Neuron (in vitro differentiated cells): Measurements from ENCODE around the gene TAS2R40.

ENCODE experiments used
- H2AFZ ChIP-seq: one replicate; pipeline ENCODE4 v1.6.1; 2013; ENCODE audit warnings: low read depth, mild to moderate bottlenecking, inconsistent platforms, low read length, moderate library complexity
- H3K27me3 ChIP-seq: one replicate; pipeline ENCODE4 v1.6.1; 2013; ENCODE audit warnings: low read length; ENCODE audit not compliant: insufficient read depth
- H3K36me3 ChIP-seq: one replicate; pipeline ENCODE4 v1.6.1; 2013; ENCODE audit warnings: low read length; ENCODE audit not compliant: insufficient read depth
- H3K4me1 ChIP-seq: one replicate; pipeline ENCODE4 v1.6.1; 2013; ENCODE audit warnings: low read length; ENCODE audit not compliant: insufficient read depth
- H3K4me3 ChIP-seq: 2 replicates; pipeline ENCODE4 v1.5.1; 2013; ENCODE audit warnings: mild to moderate bottlenecking, low read length, moderate library complexity
- H3K9me3 ChIP-seq: one replicate; pipeline ENCODE4 v1.6.1; 2013; ENCODE audit warnings: low read length

TAS2R40 gene

DNA sequence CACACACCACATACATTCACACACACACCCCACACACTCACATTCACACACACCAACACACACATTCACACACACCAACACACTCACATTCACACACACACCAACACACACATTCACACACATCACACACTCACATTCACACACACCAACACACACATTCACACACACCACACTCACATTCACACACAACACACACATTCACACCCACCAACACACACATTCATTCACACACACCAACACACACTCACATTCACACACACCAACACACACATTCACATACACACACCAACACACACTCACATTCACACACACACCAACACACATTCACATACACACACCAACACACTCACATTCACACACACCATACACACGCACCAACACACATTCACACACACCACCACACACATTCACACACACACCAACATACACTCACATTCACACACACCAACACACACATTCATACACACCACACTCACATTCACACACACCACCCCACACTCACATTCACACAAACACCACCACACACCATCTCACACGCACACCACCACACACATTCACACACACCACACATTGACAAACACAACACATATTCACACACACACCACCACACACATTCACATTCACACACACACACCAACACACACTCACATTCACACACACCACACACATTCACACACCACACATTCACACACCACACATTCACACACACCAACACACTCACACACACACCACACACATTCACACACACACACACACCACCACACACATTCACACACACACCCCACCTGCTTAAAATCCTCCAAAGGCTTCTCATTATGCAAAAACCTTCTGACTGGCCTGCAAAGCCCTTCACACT, 9.0 kb downstream of the TAS2R40 start:
- Histone ChIP-seq H2AFZ (no peak overlapping the region), H3K4me1 (no peaks in the 10 kb centered on the region), H3K36me3 (no peaks in the 10 kb centered on the region), H3K4me3 (no peak overlapping the region), H3K9me3 (no peaks in the 10 kb centered on the region), H3K27me3 (peaks cover 2% of the 10 kb centered on the region)

DNA sequence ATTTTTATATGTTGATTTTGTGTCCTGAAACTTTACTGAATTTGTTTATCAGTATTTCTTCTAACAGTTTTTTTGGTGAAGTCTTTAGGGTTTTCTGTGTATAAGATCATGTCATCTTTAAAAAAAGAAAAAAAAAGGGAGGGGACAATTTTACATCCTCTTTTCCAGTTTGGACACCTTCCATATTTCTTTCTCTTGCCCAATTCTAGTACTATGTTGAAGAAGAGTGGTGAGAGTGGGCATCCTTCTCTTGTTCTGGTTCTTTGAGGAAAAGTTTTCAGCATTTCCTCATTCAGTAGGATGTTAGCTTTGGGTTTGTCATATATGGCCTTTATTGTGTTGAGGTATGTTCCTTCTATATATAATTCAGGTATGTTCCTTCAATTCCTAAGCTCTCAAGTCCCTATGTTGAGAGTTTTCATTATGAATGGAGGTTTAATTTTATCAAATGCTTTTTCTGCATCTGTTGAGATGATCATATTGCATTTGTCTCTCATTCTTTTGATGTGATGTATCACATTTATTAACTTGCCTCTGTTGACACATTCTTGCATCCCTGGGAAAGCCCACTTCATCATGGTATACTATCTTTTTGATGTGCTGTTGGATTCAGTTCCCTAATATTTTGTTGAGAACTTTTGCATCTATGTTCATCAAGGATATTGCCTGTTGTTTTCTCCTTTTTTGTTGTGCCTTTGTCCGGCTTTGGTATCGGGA, 12.1 kb downstream of the TAS2R40 start:
- no peaks in the 10 kb centered on the region for H3K4me1 ChIP-seq
- no peaks in the 10 kb centered on the region for H3K9me3 ChIP-seq
- H2AFZ ChIP-seq: no peak overlapping the region
- H3K27me3 ChIP-seq: no peaks in the 10 kb centered on the region
- no peaks in the 10 kb centered on the region for H3K36me3 ChIP-seq
- H3K4me3 ChIP-seq: no peak overlapping the region

DNA sequence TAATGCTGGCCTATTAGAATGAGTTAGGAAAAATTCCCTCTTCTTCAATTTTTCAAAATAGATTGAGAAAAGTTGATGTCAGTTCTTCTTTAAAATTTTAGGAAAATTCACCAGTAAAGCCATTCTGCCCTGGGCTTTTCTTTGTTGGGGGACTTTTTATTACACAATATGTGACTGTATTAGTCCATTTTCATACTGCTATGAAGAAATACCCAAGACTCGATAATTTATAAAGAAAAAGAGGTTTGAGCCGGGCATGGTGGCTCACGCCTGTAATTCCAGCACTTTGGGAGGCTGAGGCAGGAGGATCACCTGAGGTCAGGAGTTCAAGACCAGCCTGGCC, 12.7 kb downstream of the TAS2R40 start:
- no peaks in the 10 kb centered on the region for H3K27me3 ChIP-seq
- no peaks in the 10 kb centered on the region for H3K9me3 ChIP-seq
- no peaks in the 10 kb centered on the region for H3K4me1 ChIP-seq
- H3K4me3 ChIP-seq: no peak overlapping the region
- no peak overlapping the region for H2AFZ ChIP-seq
- H3K36me3 ChIP-seq: no peaks in the 10 kb centered on the region

DNA sequence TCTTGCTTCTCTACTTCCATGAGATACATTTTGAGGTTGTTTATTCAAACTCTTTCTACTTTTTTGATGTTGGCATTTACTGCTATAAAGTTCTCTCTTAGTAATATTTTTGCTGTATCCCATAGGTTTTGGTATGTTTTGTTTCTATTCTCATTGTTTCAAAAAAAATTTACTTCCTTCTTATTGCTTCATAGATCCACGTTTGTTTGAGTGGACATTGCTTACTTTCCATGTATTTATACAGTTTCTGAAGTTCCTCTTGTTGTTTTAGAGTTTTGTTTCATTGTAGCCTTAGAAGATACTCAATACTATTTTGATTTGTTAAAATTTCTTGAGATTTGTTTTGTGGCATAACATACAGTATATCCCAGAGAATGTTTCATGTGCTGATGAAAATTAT, 13.7 kb downstream of the TAS2R40 start:
- no peaks in the 10 kb centered on the region for H3K4me1 ChIP-seq
- no peaks in the 10 kb centered on the region for H3K27me3 ChIP-seq
- no peak overlapping the region for H2AFZ ChIP-seq
- H3K36me3 ChIP-seq: no peaks in the 10 kb centered on the region
- H3K4me3 ChIP-seq: no peak overlapping the region
- no peaks in the 10 kb centered on the region for H3K9me3 ChIP-seq

DNA sequence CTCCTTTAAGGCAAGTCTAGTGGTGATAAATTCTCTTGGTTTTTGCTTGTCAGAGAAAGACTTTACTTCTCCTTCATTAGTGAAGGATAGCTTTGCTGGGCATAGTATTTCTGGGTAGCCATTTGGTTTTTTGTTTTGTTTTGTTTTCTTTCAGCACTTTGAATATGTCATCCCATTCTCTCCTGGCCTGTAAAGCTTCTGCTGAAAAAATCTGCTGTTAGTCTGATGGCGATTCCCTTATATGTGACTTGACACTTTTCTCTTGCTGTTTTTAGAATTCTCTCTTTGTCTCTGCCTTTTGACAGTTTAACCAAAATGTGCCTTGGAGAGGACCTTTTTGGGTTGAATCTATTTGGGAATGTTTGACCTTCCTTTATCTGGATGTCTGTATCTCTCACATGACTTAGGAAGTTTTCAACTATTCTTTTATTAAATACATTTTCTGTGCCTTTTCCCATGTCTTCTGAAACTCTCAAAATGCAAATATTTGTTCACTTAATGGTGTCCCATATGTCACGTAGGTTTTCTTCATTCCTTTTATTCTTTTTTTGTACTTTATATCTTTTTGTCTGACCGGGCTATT, 14.7 kb downstream of the TAS2R40 start:
- Histone ChIP-seq H3K4me1 (peaks cover 4% of the 10 kb centered on the region), H3K9me3 (no peaks in the 10 kb centered on the region), H3K36me3 (no peaks in the 10 kb centered on the region), H3K27me3 (no peaks in the 10 kb centered on the region), H2AFZ (no peak overlapping the region), H3K4me3 (no peak overlapping the region)

DNA sequence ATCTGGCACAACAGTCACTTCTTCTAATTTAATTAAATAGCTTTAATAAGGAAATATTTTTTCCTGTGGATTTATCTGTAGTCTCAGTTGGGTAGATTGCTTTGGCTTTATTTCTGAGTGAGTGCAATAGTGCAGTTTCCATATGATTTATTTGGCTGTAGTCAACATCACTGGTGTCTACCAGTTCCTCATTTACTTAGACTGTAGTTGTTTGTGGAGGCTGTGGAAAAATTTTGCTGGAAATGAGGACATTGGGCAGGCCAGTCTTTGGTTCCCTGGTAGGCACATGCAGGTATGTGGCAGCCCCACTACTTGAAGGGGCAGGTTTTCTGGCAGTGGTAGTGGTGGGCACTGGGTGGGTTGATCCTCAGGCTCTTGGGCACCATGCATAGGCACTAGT, 15.5 kb downstream of the TAS2R40 start:
- H2AFZ ChIP-seq: no peak overlapping the region
- no peaks in the 10 kb centered on the region for H3K36me3 ChIP-seq
- no peaks in the 10 kb centered on the region for H3K9me3 ChIP-seq
- H3K27me3 ChIP-seq: no peaks in the 10 kb centered on the region
- H3K4me1 ChIP-seq: peaks cover 4% of the 10 kb centered on the region
- no peak overlapping the region for H3K4me3 ChIP-seq

DNA sequence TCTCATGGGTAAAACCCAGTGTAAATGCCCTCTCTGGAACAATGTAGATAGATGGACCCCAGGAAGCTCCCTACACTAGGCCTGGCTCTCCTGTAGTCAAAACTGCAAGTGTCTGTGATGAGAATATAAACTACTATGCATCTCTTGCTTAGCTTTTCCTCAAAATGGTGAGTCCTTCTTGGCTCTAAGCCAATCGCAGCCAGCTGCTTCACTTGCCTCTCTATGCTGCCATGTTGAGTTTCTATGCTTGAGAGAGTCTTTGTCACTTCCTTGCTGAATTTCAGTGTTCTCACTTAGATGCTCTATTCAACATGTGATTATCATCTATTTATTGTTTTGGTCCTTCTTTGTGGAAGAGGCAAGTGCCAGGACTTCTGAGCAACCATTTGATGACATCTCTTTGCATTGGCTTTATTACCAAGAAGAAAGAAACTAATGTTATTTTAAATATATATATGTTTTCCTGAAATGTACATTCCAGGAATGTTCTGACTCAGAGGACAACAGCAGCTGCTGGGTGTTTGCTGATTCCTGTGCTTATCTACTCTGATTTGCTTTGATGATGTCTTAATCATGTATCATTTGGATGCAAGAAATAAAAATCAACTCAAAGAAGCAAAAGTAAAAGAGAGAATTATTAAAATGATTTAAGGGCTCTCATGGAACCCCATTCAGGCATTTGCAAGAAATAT, 16.6 kb downstream of the TAS2R40 start:
- peaks cover 9% of the 10 kb centered on the region for H3K4me1 ChIP-seq
- H3K9me3 ChIP-seq: no peaks in the 10 kb centered on the region
- H3K4me3 ChIP-seq: no peak overlapping the region
- H2AFZ ChIP-seq: no peak overlapping the region
- no peaks in the 10 kb centered on the region for H3K36me3 ChIP-seq
- H3K27me3 ChIP-seq: no peaks in the 10 kb centered on the region

DNA sequence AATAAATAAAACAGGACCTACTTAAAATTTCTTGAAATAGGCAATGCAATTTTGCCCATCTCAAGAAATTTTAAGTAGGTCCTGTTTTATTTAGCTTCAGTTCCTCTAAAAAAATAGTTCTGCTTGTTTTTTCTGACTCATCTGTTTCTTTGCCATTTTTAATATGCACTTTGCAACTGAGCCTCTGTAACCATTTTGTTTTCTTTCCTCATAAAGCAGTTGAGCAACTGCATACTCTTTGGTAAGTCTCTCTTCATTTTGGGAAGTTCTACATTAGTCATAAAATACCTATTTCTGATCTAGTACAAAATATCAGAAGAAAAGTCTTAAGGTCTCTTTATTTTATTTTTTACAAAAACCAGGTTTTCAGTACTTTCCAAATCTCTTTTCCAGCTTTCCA, 18.0 kb downstream of the TAS2R40 start:
- no peaks in the 10 kb centered on the region for H3K27me3 ChIP-seq
- H3K9me3 ChIP-seq: no peaks in the 10 kb centered on the region
- no peak overlapping the region for H3K4me3 ChIP-seq
- H2AFZ ChIP-seq: no peak overlapping the region
- H3K4me1 ChIP-seq: peaks cover 19% of the 10 kb centered on the region
- no peaks in the 10 kb centered on the region for H3K36me3 ChIP-seq

DNA sequence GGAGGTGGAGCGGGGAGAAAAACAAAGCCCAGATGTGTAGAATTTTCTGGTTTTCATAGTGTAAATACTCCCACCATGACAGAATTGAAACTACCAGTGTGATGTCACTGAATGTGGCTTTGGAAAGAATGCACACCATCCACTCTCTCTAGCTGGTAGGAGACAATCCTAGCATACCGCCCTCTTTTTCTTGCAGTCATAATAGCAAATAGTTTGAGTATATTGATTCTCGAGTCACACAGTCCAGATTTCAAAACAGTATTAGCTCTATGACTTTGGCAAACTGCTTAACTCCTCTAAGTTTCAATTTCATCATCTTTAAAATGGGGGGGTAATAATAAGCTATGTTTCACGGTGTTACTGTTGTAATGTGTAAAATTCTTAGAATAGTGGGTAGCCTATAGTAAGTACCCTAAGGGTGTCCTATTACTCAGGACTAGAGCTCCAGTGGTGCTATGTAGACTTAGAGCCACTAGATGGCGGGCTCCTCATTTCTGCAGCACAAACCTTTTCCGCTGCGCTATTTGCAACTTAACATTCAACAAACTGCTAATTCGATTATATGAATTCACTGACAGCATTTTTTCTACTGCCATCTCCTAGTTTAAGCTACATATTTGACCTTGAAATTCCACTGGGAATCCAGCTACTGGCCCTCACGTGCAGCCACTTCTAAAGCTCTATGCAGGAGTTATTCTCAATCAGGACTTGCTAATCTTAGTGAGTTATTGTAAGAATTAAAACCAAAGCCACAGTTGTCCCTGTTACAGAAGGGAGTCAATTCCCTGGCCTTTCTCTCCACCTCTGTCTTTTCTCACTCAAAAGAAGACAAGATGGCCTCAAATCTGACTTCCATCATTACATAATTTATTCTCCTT, 18.7 kb downstream of the TAS2R40 start:
- no peak overlapping the region for H3K4me3 ChIP-seq
- H3K9me3 ChIP-seq: no peaks in the 10 kb centered on the region
- H2AFZ ChIP-seq: no peak overlapping the region
- no peaks in the 10 kb centered on the region for H3K36me3 ChIP-seq
- H3K4me1 ChIP-seq: peaks cover 19% of the 10 kb centered on the region
- H3K27me3 ChIP-seq: no peaks in the 10 kb centered on the region

- Histone ChIP-seq H3K4me3 (no peak overlapping the region), H3K27me3 (no peaks in the 10 kb centered on the region), H3K9me3 (no peaks in the 10 kb centered on the region), H2AFZ (no peak overlapping the region), H3K36me3 (no peaks in the 10 kb centered on the region), H3K4me1 (peaks cover 19% of the 10 kb centered on the region)
These were observed 20.5 kb downstream of the TAS2R40 start for GRCh38 chr7:143242306-143242705.

- no peak overlapping the region for H3K4me3 ChIP-seq
- H3K27me3 ChIP-seq: no peaks in the 10 kb centered on the region
- peaks cover 19% of the 10 kb centered on the region for H3K4me1 ChIP-seq
- H3K9me3 ChIP-seq: no peaks in the 10 kb centered on the region
- H3K36me3 ChIP-seq: no peaks in the 10 kb centered on the region
- no peak overlapping the region for H2AFZ ChIP-seq
These were observed 21.3 kb downstream of the TAS2R40 start for GRCh38 chr7:143243111-143243510.

DNA sequence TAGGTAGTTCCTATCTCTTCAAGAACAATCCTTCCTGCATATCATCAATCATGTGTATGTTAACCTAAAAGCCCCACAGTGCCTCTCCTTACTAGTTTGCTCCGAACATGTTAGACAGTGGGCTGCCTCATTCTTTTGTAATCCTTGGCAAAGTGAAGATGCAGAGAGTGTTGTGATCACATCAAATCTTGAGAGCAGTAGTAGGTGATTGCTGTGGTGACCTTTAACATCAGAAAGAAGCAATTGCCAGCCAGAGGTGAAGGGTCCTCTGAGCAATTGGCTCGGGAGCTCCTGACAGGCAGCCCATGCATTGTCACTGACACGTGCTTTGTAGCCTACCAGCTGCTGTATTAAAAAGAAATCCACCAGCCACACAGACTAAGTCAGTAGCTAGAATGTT, 21.8 kb downstream of the TAS2R40 start:
- Histone ChIP-seq H3K9me3 (no peaks in the 10 kb centered on the region), H3K4me1 (peaks cover 19% of the 10 kb centered on the region), H3K36me3 (no peaks in the 10 kb centered on the region), H2AFZ (no peak overlapping the region), H3K27me3 (no peaks in the 10 kb centered on the region), H3K4me3 (no peak overlapping the region)
